Keratinocyte (primary cell): ENCODE results near the gene STARD3.

Experiments
- EZH2 ChIP-seq: IDR thresholded peaks from one replicate; pipeline ENCODE4 v1.6.1; 2012; ENCODE audit warnings: inconsistent platforms, mild to moderate bottlenecking, low read length, moderate library complexity
- TF ChIP-seq, protein P1 (sequence below), 3 experiments: IDR thresholded peaks in 1 of 3; conservative IDR thresholded peaks in 1 of 3; optimal IDR thresholded peaks in 1 of 3; 2 replicates in 2 of 3; 3 replicates in 1 of 3; pipeline versions ENCODE3 to v1.5.1; 2011; ENCODE audit warnings: low read length in 3 of 3, mild to moderate bottlenecking in 3 of 3, moderate library complexity in 2 of 3, control low read depth in 1 of 3, inconsistent platforms in 1 of 3; ENCODE audit not compliant: insufficient read depth in 2 of 3; ENCODE audit errors: extremely low read depth in 1 of 3

DNA sequence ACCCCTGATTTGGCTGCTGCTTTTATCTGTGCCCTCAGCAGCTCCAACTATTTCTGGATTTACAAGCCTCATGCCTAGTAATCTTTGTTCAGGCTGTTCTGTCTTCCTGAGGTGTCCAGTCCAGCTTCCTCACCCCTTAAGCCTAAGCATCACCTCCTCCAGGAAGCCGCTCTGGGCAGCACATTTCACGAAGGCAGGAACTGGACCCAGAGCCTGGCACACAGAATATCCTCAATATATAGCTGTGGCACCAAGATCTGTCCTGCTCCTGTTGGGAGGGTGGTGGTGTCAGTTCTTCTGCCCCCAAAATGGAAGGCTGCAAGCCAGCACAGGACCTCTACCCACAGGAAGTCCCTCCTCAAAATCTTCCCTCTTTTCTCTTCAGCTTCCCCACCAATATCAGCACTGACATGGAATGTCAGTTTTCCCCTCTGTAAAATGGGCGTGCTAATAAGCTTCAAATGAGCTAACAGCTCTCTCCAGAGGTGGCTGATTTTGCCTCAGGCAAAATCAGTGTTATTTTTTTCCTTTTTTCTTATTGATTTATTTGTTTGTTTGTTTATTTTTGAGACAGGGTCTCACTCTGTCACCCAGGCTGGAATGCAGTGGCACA, 22.3 kb upstream of the STARD3 start:
- TF ChIP-seq EZH2, result no peak
- TF ChIP-seq, protein P1, sequence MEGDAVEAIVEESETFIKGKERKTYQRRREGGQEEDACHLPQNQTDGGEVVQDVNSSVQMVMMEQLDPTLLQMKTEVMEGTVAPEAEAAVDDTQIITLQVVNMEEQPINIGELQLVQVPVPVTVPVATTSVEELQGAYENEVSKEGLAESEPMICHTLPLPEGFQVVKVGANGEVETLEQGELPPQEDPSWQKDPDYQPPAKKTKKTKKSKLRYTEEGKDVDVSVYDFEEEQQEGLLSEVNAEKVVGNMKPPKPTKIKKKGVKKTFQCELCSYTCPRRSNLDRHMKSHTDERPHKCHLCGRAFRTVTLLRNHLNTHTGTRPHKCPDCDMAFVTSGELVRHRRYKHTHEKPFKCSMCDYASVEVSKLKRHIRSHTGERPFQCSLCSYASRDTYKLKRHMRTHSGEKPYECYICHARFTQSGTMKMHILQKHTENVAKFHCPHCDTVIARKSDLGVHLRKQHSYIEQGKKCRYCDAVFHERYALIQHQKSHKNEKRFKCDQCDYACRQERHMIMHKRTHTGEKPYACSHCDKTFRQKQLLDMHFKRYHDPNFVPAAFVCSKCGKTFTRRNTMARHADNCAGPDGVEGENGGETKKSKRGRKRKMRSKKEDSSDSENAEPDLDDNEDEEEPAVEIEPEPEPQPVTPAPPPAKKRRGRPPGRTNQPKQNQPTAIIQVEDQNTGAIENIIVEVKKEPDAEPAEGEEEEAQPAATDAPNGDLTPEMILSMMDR (optimal IDR thresholded peaks at IDR 0.05 in 1 of 3, IDR thresholded peaks at IDR 0.05 in 1 of 3, conservative IDR thresholded peaks at IDR 0.05 in 1 of 3; ENCODE audit: extremely low read depth in 1 of 3, insufficient read depth in 2 of 3, low read length in 3 of 3), result no peak
